ENCODE results near the gene SSH2.
"Not testable (repeated sequence)": the region's sequence is repeated elsewhere in the genome, so short reads cannot be mapped to it uniquely, and the experiment has no call there.

SSH2 gene

GRCh38 chr17:29945281-29945680 is 15.3 kb upstream of the SSH2 start:
- Mint-ChIP-seq H3K9me3 (no peaks in the 10 kb centered on the region), H3K36me3 (no peaks in the 10 kb centered on the region), H3K4me3 (no peak overlapping the region), H3K27ac (no peak overlapping the region), H3K4me1 (no peaks in the 10 kb centered on the region)
- ATAC-seq (no peak), DNase-seq (ENCODE audit: low spot score in 2 of 2) (no peak)

GRCh38 chr17:29941334-29941733 is 11.3 kb upstream of the SSH2 start, which contains the start of gene EFCAB5:
TSS of gene EFCAB5 (plus strand) at chr17:29941634. CDS start at chr17:29941797, 163 bp downstream.
- no peaks in the 10 kb centered on the region for H3K4me1 Mint-ChIP-seq
- DNase-seq (ENCODE audit: low spot score in 2 of 2) (no peak), ATAC-seq (no peak)
- H3K4me3 Mint-ChIP-seq: no peak within 1 kb of the TSS
- H3K36me3 Mint-ChIP-seq: no peaks in the 10 kb centered on the region
- H3K9me3 Mint-ChIP-seq: no peaks in the 10 kb centered on the region
- H3K27ac Mint-ChIP-seq: no peak within 1 kb of the TSS

GRCh38 chr17:29936724-29937123 is 6.7 kb upstream of the SSH2 start:
- H3K36me3 Mint-ChIP-seq: no peaks in the 10 kb centered on the region
- no peak for DNase-seq (ENCODE audit: low spot score in 2 of 2)
- ATAC-seq: no peak
- no peak overlapping the region for H3K4me3 Mint-ChIP-seq
- H3K4me1 Mint-ChIP-seq: no peaks in the 10 kb centered on the region
- H3K27ac Mint-ChIP-seq: no peak overlapping the region
- H3K9me3 Mint-ChIP-seq: peaks cover 2% of the 10 kb centered on the region

- not testable (repeated sequence) for H3K36me3 Mint-ChIP-seq; H3K4me1 Mint-ChIP-seq; H3K27ac Mint-ChIP-seq; ATAC-seq; DNase-seq (ENCODE audit: low spot score in 2 of 2); H3K4me3 Mint-ChIP-seq; H3K9me3 Mint-ChIP-seq
Observed at GRCh38 chr17:29935909-29936308, 5.9 kb upstream of the SSH2 start.

- no peak for ATAC-seq
- no peak overlapping the region for H3K4me3 Mint-ChIP-seq
- H3K9me3 Mint-ChIP-seq: peaks cover 2% of the 10 kb centered on the region
- H3K4me1 Mint-ChIP-seq: peaks cover 8% of the 10 kb centered on the region
- no peak for DNase-seq (ENCODE audit: low spot score in 2 of 2)
- no peak overlapping the region for H3K27ac Mint-ChIP-seq
- H3K36me3 Mint-ChIP-seq: peaks cover 12% of the 10 kb centered on the region
Observed at GRCh38 chr17:29933379-29933778, 3.4 kb upstream of the SSH2 start.

- Mint-ChIP-seq H3K4me1 (peaks cover 25% of the 10 kb centered on the region), H3K36me3 (peaks cover 12% of the 10 kb centered on the region), H3K9me3 (peaks cover 2% of the 10 kb centered on the region), H3K27ac (no peak overlapping the region), H3K4me3 (no peak overlapping the region)
- DNase-seq (ENCODE audit: low spot score in 2 of 2): peak; percentile 39 to 77
- peak; percentile 78 for ATAC-seq
Observed at GRCh38 chr17:29931231-29931932, 1.4 kb upstream of the SSH2 start.

GRCh38 chr17:29930409-29931010 is 482 bp upstream of the SSH2 start:
- H3K27ac Mint-ChIP-seq: no peak overlapping the region
- ATAC-seq (peak; percentile 38), DNase-seq (ENCODE audit: low spot score in 2 of 2) (no peak)
- H3K36me3 Mint-ChIP-seq: peaks cover 12% of the 10 kb centered on the region
- H3K9me3 Mint-ChIP-seq: peaks cover 1% of the 10 kb centered on the region
- no peak overlapping the region for H3K4me3 Mint-ChIP-seq
- H3K4me1 Mint-ChIP-seq: peaks cover 26% of the 10 kb centered on the region

GRCh38 chr17:29929006-29929532 is 959 bp downstream of the SSH2 start:
- DNase-seq (ENCODE audit: low spot score in 2 of 2) (no peak), ATAC-seq (no peak)
- Mint-ChIP-seq H3K4me1 (peaks cover 26% of the 10 kb centered on the region), H3K27ac (no peak overlapping the region), H3K9me3 (no peaks in the 10 kb centered on the region), H3K4me3 (no peak overlapping the region), H3K36me3 (peaks cover 12% of the 10 kb centered on the region)

- Mint-ChIP-seq H3K36me3 (peaks cover 12% of the 10 kb centered on the region), H3K4me3 (no peak overlapping the region), H3K27ac (peak overlapping the region; percentile 10), H3K4me1 (peaks cover 26% of the 10 kb centered on the region), H3K9me3 (no peaks in the 10 kb centered on the region)
- no peak for ATAC-seq
- no peak for DNase-seq (ENCODE audit: low spot score in 2 of 2)
Observed at GRCh38 chr17:29927546-29927945, 2.5 kb downstream of the SSH2 start.

- DNase-seq (ENCODE audit: low spot score in 2 of 2) (no peak), ATAC-seq (no peak)
- Mint-ChIP-seq H3K27ac (no peak overlapping the region), H3K36me3 (peaks cover 10% of the 10 kb centered on the region), H3K4me1 (peaks cover 33% of the 10 kb centered on the region), H3K9me3 (no peaks in the 10 kb centered on the region), H3K4me3 (no peak overlapping the region)
Observed at GRCh38 chr17:29924786-29925185, 5.2 kb downstream of the SSH2 start.

GRCh38 chr17:29918922-29919856 is 10.8 kb downstream of the SSH2 start:
- ATAC-seq (no peak), DNase-seq (ENCODE audit: low spot score in 2 of 2) (no peak)
- peak overlapping the region; percentile 24 for H3K27ac Mint-ChIP-seq
- H3K36me3 Mint-ChIP-seq: no peaks in the 10 kb centered on the region
- H3K9me3 Mint-ChIP-seq: no peaks in the 10 kb centered on the region
- no peak overlapping the region for H3K4me3 Mint-ChIP-seq
- peaks cover 25% of the 10 kb centered on the region for H3K4me1 Mint-ChIP-seq

- no peak overlapping the region for H3K4me3 Mint-ChIP-seq
Observed at GRCh38 chr17:29918016-29918415, 12.0 kb downstream of the SSH2 start.

GRCh38 chr17:29914819-29915537 is 15.1 kb downstream of the SSH2 start:
- H3K4me3 Mint-ChIP-seq: no peak overlapping the region
- H3K4me1 Mint-ChIP-seq: peaks cover 19% of the 10 kb centered on the region
- ATAC-seq: no peak
- no peak for DNase-seq (ENCODE audit: low spot score in 2 of 2)
- no peak overlapping the region for H3K27ac Mint-ChIP-seq
- no peaks in the 10 kb centered on the region for H3K36me3 Mint-ChIP-seq
- no peaks in the 10 kb centered on the region for H3K9me3 Mint-ChIP-seq

More at GRCh38 chr17:29918016-29918415, 12.0 kb downstream of the SSH2 start:
- Mint-ChIP-seq H3K4me1 (peaks cover 25% of the 10 kb centered on the region), H3K36me3 (no peaks in the 10 kb centered on the region), H3K9me3 (no peaks in the 10 kb centered on the region), H3K27ac (no peak overlapping the region)
- ATAC-seq (no peak), DNase-seq (ENCODE audit: low spot score in 2 of 2) (no peak)

GRCh38 chr17:29911641-29912177 is 18.3 kb downstream of the SSH2 start:
- H3K27ac Mint-ChIP-seq: no peak overlapping the region
- no peaks in the 10 kb centered on the region for H3K9me3 Mint-ChIP-seq
- H3K4me3 Mint-ChIP-seq: no peak overlapping the region
- H3K4me1 Mint-ChIP-seq: peaks cover 2% of the 10 kb centered on the region
- DNase-seq (ENCODE audit: low spot score in 2 of 2) (no peak), ATAC-seq (no peak)
- no peaks in the 10 kb centered on the region for H3K36me3 Mint-ChIP-seq

Data from stimulated activated effector memory CD8-positive, alpha-beta T cell treated with anti-CD3 and anti-CD28 coated beads, Interleukin-12 subunit alpha, Interleukin-12 subunit beta, amount 100 ng/mL, for 72 hours (primary cell).